Fibroblast of lung (primary cell): ENCODE measurements around the gene DMP1. TPM values are rescaled to one million over a fixed set of nuclear protein-coding genes. Genes with fewer than 3 reads are reported as not detected.

Source experiments
- DNase-seq, 2 donors: peaks; one replicate each; pipeline versions ENCODE4 v3.0.0 to v3.0.0-alpha.2; 2010; ENCODE audit warnings: low read depth in 2 of 2
- H2AFZ ChIP-seq: 2 replicates; pipeline ENCODE4 v1.5.1; 2012; ENCODE audit warnings: low read length, control low read depth, inconsistent platforms
- H3K27ac ChIP-seq: 2 replicates; pipeline ENCODE4 v1.5.1; 2011; ENCODE audit warnings: low read length, control low read depth; ENCODE audit not compliant: insufficient read depth
- H3K27me3 ChIP-seq: 2 replicates; pipeline ENCODE4 v1.5.1; 2011; ENCODE audit warnings: mild to moderate bottlenecking, low read length; ENCODE audit not compliant: control insufficient read depth, insufficient read depth
- H3K36me3 ChIP-seq: 2 replicates; pipeline ENCODE4 v1.5.1; 2011; ENCODE audit warnings: low read length; ENCODE audit not compliant: control insufficient read depth, insufficient read depth
- H3K4me1 ChIP-seq: 2 replicates; pipeline ENCODE4 v1.5.1; 2011; ENCODE audit warnings: low read length; ENCODE audit not compliant: control insufficient read depth, insufficient read depth; ENCODE audit errors: extremely low read depth
- H3K4me2 ChIP-seq: 2 replicates; pipeline ENCODE4 v1.5.1; 2011; ENCODE audit warnings: low read length, control low read depth; ENCODE audit not compliant: insufficient read depth; ENCODE audit errors: extremely low read depth
- H3K4me3 ChIP-seq, 4 experiments: fragments of 200-600 bp in 1 of 4; sonication (generic) in 1 of 4; replicated peaks in 1 of 4; 2 replicates each; pipeline ENCODE4 v1.5.1; 2011 to 2016; ENCODE audit warnings: low read length in 4 of 4, low read depth in 3 of 4, mild to moderate bottlenecking in 3 of 4, control low read depth in 2 of 4, inconsistent platforms in 1 of 4, mixed read lengths in 1 of 4; ENCODE audit not compliant: insufficient read depth in 1 of 4; ENCODE audit errors: control extremely low read depth in 1 of 4
- H3K79me2 ChIP-seq: 2 replicates; pipeline ENCODE4 v1.5.1; 2012; ENCODE audit warnings: mild to moderate bottlenecking, low read length, inconsistent platforms; ENCODE audit not compliant: control insufficient read depth, insufficient read depth
- H3K9ac ChIP-seq: 2 replicates; pipeline ENCODE4 v1.5.1; 2011; ENCODE audit warnings: mild to moderate bottlenecking, low read length, control low read depth; ENCODE audit not compliant: insufficient read depth
- H3K9me3 ChIP-seq: 2 replicates; pipeline ENCODE4 v1.5.1; 2012; ENCODE audit warnings: low read depth, low read length; ENCODE audit not compliant: control insufficient read depth, insufficient read depth
- H4K20me1 ChIP-seq: 2 replicates; pipeline ENCODE4 v1.5.1; 2011; ENCODE audit warnings: low read length; ENCODE audit not compliant: control insufficient read depth, insufficient read depth; ENCODE audit errors: extremely low read depth
- CTCF ChIP-seq, 2 donors: IDR thresholded peaks in 1 of 2; conservative IDR thresholded peaks in 1 of 2; 1 replicate in 1 of 2; 2 replicates in 1 of 2; pipeline ENCODE4 v1.5.1; 2011 to 2012; ENCODE audit warnings: low read length in 2 of 2, control low read depth in 1 of 2, inconsistent platforms in 1 of 2, low read depth in 1 of 2, mild to moderate bottlenecking in 1 of 2
- EZH2 ChIP-seq: IDR thresholded peaks from 2 replicates; pipeline ENCODE4 v1.5.1; 2012; ENCODE audit warnings: low read length, control low read depth, mild to moderate bottlenecking; ENCODE audit errors: missing control alignments
- polyA minus RNA-seq: library from RNA; depleted of rRNA, polyadenylated mRNA; stranded (reverse); fragments of >200 nt; gene quantifications from 2 replicates; pipeline ENCODE4 v1.2.3, GENCODE V29; 2011; ENCODE audit warnings: low replicate concordance
- polyA plus RNA-seq, 2 donors: library from polyadenylated mRNA; depleted of rRNA in 1 of 2; stranded (reverse) in 1 of 2; unstranded in 1 of 2; fragments of >200 nt; gene quantifications; 2 replicates each; pipeline ENCODE4 v1.2.1, GENCODE V29; 2011 to 2012; ENCODE audit warnings: missing spikeins in 1 of 2
- total RNA-seq: library from RNA; depleted of rRNA; stranded (reverse); fragments of >200 nt; gene quantifications from 2 replicates; pipeline ENCODE4 v1.2.1, GENCODE V29; 2014

Gene DMP1
- total RNA-seq (not detected in 2 replicates), polyA plus RNA-seq (not detected in 2 replicates), polyA minus RNA-seq (not detected in 2 replicates)
- polyA plus RNA-seq (2012): not detected in 2 replicates

- no peak within 1 kb of the TSS for H3K4me2 ChIP-seq
- H3K27ac ChIP-seq: no peak within 1 kb of the TSS
- no peaks in the 10 kb centered on the region for H3K9me3 ChIP-seq
- no peaks in the 10 kb centered on the region for H3K27me3 ChIP-seq
- no peak within 1 kb of the TSS for H3K4me3 ChIP-seq
- H2AFZ ChIP-seq: no peak within 1 kb of the TSS
- no peaks in the 10 kb centered on the region for H3K4me1 ChIP-seq
- H3K9ac ChIP-seq: no peak within 1 kb of the TSS
- no peaks in the 10 kb centered on the region for H3K79me2 ChIP-seq
- no peaks in the 10 kb centered on the region for H4K20me1 ChIP-seq
- no peaks in the 10 kb centered on the region for H3K36me3 ChIP-seq
- TF ChIP-seq EZH2 (no peak), CTCF (conservative IDR thresholded peaks at IDR 0.05 in 1 of 2, IDR thresholded peaks at IDR 0.05 in 1 of 2; ENCODE audit: low read depth in 1 of 2, low read length in 2 of 2) (no peak)
- DNase-seq: no peak
Measured at GRCh38 chr4:87649980-87650379, at the start of gene DMP1. Gene DMP1 (plus strand): TSS chr4:87650280. CDS start chr4:87656493, 6,213 bp downstream.

- H3K4me2 ChIP-seq: no peak overlapping the region
- no peaks in the 10 kb centered on the region for H3K36me3 ChIP-seq
- H3K27ac ChIP-seq: no peak overlapping the region
- H3K9me3 ChIP-seq: no peaks in the 10 kb centered on the region
- no peaks in the 10 kb centered on the region for H4K20me1 ChIP-seq
- no peak overlapping the region for H3K9ac ChIP-seq
- no peak for DNase-seq
- no peak for TF ChIP-seq CTCF (conservative IDR thresholded peaks at IDR 0.05 in 1 of 2, IDR thresholded peaks at IDR 0.05 in 1 of 2; ENCODE audit: low read depth in 1 of 2, low read length in 2 of 2)
- TF ChIP-seq EZH2: no peak
- no peak overlapping the region for H3K4me3 ChIP-seq
- no peaks in the 10 kb centered on the region for H3K4me1 ChIP-seq
- no peaks in the 10 kb centered on the region for H3K27me3 ChIP-seq
- no peak overlapping the region for H2AFZ ChIP-seq
- H3K79me2 ChIP-seq: no peaks in the 10 kb centered on the region
Measured at GRCh38 chr4:87601361-87601760, 48.7 kb upstream of the DMP1 start.

- Histone ChIP-seq H3K4me1 (no peaks in the 10 kb centered on the region), H2AFZ (no peak within 1 kb of the TSS), H3K27ac (no peak within 1 kb of the TSS), H3K79me2 (no peaks in the 10 kb centered on the region), H3K36me3 (no peaks in the 10 kb centered on the region), H4K20me1 (no peaks in the 10 kb centered on the region), H3K9ac (no peak within 1 kb of the TSS), H3K27me3 (no peaks in the 10 kb centered on the region), H3K4me2 (no peak within 1 kb of the TSS), H3K9me3 (no peaks in the 10 kb centered on the region), H3K4me3 (no peak within 1 kb of the TSS)
- no peak for DNase-seq
- TF ChIP-seq CTCF (conservative IDR thresholded peaks at IDR 0.05 in 1 of 2, IDR thresholded peaks at IDR 0.05 in 1 of 2; ENCODE audit: low read depth in 1 of 2, low read length in 2 of 2) (no peak), EZH2 (no peak)
Measured at GRCh38 chr4:87608229-87608628, 41.9 kb upstream of the DMP1 start, which contains the start of gene DSPP. Gene DSPP (plus strand): TSS chr4:87608529. CDS start chr4:87610909, 2,380 bp downstream.
